ENCODE results near the gene RNASE3. TPM values are rescaled to one million over a fixed set of nuclear protein-coding genes. Genes with fewer than 3 reads are reported as not detected.
"Not testable (repeated sequence)": the region's sequence is repeated elsewhere in the genome, so short reads cannot be mapped to it uniquely, and the experiment has no call there.

Gene RNASE3
- total RNA-seq, 3 donors from 2014 or later (not counting 1 experiment from before 2014, with no cell fraction given), result 0.72 TPM; not detected in 2

DNA sequence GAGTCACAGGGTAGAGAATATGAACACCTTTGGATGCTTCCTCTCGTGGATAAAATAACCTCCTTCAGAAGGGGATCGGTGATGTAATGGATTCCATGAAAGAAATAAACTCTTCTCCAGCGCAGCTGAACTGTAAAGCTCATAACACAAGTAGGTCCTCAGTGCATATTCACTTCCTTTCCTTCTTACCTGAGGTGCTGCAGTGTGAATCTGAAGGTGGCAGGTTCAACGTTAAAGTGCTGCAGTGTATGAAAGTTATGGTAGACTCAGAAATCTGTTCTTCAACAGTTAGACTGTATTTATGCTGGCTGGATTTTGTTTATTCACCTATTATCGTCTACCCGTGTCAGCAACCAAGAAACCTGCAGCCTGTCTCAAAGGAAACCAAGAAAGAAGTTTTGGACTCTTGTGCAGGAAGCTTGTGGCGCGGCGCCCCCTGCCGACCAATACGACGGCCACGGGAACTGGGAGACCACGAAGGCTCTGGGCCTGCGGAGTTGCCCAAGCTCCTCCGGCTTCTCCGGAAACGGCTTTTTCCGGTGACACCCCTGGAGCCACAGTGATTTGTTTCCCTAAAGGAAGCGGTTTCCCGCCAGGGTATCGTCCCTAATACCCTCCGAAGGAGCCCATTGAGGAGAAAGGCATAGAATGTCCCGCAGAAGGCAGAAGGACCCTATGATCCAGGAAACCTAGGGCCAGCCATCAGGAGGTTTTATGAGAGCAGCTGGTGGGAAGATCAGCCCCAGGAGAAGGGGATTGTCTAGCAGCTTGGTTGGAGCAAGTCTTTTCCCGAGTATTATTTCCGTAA, 17.6 kb upstream of the RNASE3 start:
- Mint-ChIP-seq H3K4me1 (peaks cover 8 to 13% of the 10 kb centered on the region in 2 donors), H3K27ac (peak overlapping the region in 1 of 2 donors; percentile 18), H3K4me3 (no peak overlapping the region), H3K9me3 (no peaks in the 10 kb centered on the region), H3K36me3 (no peaks in the 10 kb centered on the region), H3K27me3 (ENCODE audit: low read depth in 2 of 2) (peaks cover 10 to 29% of the 10 kb centered on the region in 2 donors)
- peak; percentile 83 to 90 (median 87) for ATAC-seq
- no peak overlapping the region for H3K4me3 ChIP-seq (ENCODE audit: low read length)
- peak; percentile 69 to 82 for DNase-seq
- H3K4me1 ChIP-seq (ENCODE audit: control insufficient read depth, insufficient read depth, low read length), result peaks cover 7% of the 10 kb centered on the region
- intact Hi-C loops (cut with micrococcal nuclease), result loop anchor here (1.0 to 5.0 kb wide), 2 partner anchors 116 to 176 kb away; no protein-coding TSS in a partner anchor
- WGBS (ENCODE audit: insufficient coverage), result 13% methylated on average over 23 of the region's 26 CpGs
- H3K36me3 ChIP-seq (ENCODE audit: control insufficient read depth, insufficient read depth, low read length), result no peaks in the 10 kb centered on the region
- TF ChIP-seq, protein P1, sequence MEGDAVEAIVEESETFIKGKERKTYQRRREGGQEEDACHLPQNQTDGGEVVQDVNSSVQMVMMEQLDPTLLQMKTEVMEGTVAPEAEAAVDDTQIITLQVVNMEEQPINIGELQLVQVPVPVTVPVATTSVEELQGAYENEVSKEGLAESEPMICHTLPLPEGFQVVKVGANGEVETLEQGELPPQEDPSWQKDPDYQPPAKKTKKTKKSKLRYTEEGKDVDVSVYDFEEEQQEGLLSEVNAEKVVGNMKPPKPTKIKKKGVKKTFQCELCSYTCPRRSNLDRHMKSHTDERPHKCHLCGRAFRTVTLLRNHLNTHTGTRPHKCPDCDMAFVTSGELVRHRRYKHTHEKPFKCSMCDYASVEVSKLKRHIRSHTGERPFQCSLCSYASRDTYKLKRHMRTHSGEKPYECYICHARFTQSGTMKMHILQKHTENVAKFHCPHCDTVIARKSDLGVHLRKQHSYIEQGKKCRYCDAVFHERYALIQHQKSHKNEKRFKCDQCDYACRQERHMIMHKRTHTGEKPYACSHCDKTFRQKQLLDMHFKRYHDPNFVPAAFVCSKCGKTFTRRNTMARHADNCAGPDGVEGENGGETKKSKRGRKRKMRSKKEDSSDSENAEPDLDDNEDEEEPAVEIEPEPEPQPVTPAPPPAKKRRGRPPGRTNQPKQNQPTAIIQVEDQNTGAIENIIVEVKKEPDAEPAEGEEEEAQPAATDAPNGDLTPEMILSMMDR (IDR thresholded peaks at IDR 0.05), result peak; percentile 79
- no peaks in the 10 kb centered on the region for H3K27me3 ChIP-seq (ENCODE audit: control insufficient read depth, insufficient read depth, low read length)
- H3K27ac ChIP-seq (ENCODE audit: low read length), result no peak overlapping the region
- no peaks in the 10 kb centered on the region for H3K9me3 ChIP-seq (ENCODE audit: control insufficient read depth, insufficient read depth, low read length)

DNA sequence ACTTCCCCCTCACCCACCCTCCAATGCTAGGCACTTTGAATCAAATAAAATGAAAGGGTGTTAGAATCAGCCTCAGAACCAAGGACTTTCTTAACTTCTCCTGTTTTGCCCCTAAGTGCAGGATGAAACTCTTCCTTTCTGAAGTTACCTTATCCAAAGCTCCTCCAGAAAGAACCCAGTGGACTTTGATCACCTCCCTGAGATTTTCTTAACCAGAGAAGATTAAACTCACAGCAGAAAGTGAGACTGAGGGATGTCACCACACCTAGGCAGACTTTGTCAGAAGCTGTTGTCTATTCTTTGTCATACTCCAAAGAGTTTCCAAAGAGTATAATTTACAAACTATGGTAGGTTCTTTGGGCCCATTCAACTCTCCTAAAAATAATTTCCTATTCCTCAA, 14.2 kb upstream of the RNASE3 start:
- H3K4me3 Mint-ChIP-seq, result no peak overlapping the region
- H3K9me3 Mint-ChIP-seq, result no peaks in the 10 kb centered on the region
- H3K27me3 Mint-ChIP-seq (ENCODE audit: low read depth in 2 of 2), result peaks cover 0 to 12% of the 10 kb centered on the region in 2 donors
- H3K27ac ChIP-seq (ENCODE audit: low read length), result no peak overlapping the region
- H3K4me1 Mint-ChIP-seq, result peaks cover 8 to 32% of the 10 kb centered on the region in 2 donors
- ATAC-seq (no peak), DNase-seq (no peak)
- intact Hi-C loops (cut with micrococcal nuclease), result no loop called here
- H3K4me3 ChIP-seq (ENCODE audit: low read length), result no peak overlapping the region
- peaks cover 10% of the 10 kb centered on the region for H3K4me1 ChIP-seq (ENCODE audit: control insufficient read depth, insufficient read depth, low read length)
- no peaks in the 10 kb centered on the region for H3K27me3 ChIP-seq (ENCODE audit: control insufficient read depth, insufficient read depth, low read length)
- H3K36me3 Mint-ChIP-seq, result no peaks in the 10 kb centered on the region
- H3K36me3 ChIP-seq (ENCODE audit: control insufficient read depth, insufficient read depth, low read length), result no peaks in the 10 kb centered on the region
- TF ChIP-seq, protein P1 (IDR thresholded peaks at IDR 0.05), result no peak
- H3K27ac Mint-ChIP-seq, result no peak overlapping the region
- H3K9me3 ChIP-seq (ENCODE audit: control insufficient read depth, insufficient read depth, low read length), result no peaks in the 10 kb centered on the region

DNA sequence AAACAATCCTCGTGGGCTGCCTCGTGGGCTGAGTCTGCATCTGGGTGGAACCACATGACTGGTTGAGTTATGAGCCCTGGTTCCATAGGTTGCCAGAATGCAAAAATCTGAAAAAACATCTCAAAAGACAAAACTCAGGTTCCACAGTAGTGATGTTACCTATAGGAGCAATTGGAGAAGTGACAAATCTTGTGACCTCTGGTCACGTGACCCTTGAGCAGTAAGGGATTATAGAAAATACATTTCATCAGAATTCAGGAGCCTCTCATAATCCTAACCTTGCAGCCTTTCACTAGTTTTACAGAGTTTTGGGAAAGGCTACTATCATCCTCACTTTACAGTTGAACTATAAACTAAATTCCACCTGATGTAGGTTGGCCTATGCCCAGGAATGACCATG, 12.5 kb upstream of the RNASE3 start:
- TF ChIP-seq, protein P1 (IDR thresholded peaks at IDR 0.05), result no peak
- Mint-ChIP-seq H3K27me3 (ENCODE audit: low read depth in 2 of 2) (peaks cover 0 to 12% of the 10 kb centered on the region in 2 donors), H3K27ac (no peak overlapping the region), H3K36me3 (no peaks in the 10 kb centered on the region), H3K9me3 (no peaks in the 10 kb centered on the region), H3K4me3 (no peak overlapping the region), H3K4me1 (peaks cover 3 to 27% of the 10 kb centered on the region in 2 donors)
- peaks cover 7% of the 10 kb centered on the region for H3K4me1 ChIP-seq (ENCODE audit: control insufficient read depth, insufficient read depth, low read length)
- no peak for DNase-seq
- H3K36me3 ChIP-seq (ENCODE audit: control insufficient read depth, insufficient read depth, low read length), result no peaks in the 10 kb centered on the region
- H3K27ac ChIP-seq (ENCODE audit: low read length), result no peak overlapping the region
- no peak overlapping the region for H3K4me3 ChIP-seq (ENCODE audit: low read length)
- no peaks in the 10 kb centered on the region for H3K9me3 ChIP-seq (ENCODE audit: control insufficient read depth, insufficient read depth, low read length)
- 25% methylated on average over 2 of the region's 3 CpGs for WGBS (ENCODE audit: insufficient coverage)
- no peaks in the 10 kb centered on the region for H3K27me3 ChIP-seq (ENCODE audit: control insufficient read depth, insufficient read depth, low read length)
- intact Hi-C loops (cut with micrococcal nuclease), result no loop called here
- no peak for ATAC-seq

DNA sequence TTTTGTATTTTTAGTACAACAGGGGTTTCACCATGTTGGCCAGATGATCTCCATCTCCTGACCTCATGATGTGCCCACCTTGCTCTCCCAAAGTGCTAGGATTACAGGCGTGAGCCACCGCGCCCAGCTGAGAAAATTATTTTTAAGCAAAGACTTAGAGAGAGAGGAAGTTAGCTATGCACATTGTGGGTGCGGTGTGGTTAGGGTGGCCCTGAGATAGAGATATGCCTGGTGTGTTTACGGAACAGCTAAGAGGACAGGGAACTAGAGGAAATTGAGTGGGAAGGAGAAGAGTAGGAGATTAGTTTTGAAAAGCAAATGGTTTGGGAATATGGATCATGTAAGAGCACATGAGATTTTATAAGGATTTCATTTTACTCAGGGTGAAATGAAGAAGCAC, 10.0 kb upstream of the RNASE3 start:
- peaks cover 0 to 23% of the 10 kb centered on the region in 2 donors for H3K4me1 Mint-ChIP-seq
- H3K4me3 ChIP-seq (ENCODE audit: low read length); H3K9me3 ChIP-seq (ENCODE audit: control insufficient read depth, insufficient read depth, low read length); H3K9me3 Mint-ChIP-seq; H3K4me3 Mint-ChIP-seq; DNase-seq; H3K36me3 Mint-ChIP-seq; H3K36me3 ChIP-seq (ENCODE audit: control insufficient read depth, insufficient read depth, low read length); intact Hi-C loops (cut with micrococcal nuclease); H3K27ac Mint-ChIP-seq; H3K27me3 ChIP-seq (ENCODE audit: control insufficient read depth, insufficient read depth, low read length); H3K27ac ChIP-seq (ENCODE audit: low read length); H3K4me1 ChIP-seq (ENCODE audit: control insufficient read depth, insufficient read depth, low read length): not testable (repeated sequence)
- peaks cover 0 to 18% of the 10 kb centered on the region in 2 donors for H3K27me3 Mint-ChIP-seq (ENCODE audit: low read depth in 2 of 2)
- ATAC-seq, result peak in 1 of 3 donors; percentile 64
- 3% methylated on average over 4 of the region's 5 CpGs for WGBS (ENCODE audit: insufficient coverage)

DNA sequence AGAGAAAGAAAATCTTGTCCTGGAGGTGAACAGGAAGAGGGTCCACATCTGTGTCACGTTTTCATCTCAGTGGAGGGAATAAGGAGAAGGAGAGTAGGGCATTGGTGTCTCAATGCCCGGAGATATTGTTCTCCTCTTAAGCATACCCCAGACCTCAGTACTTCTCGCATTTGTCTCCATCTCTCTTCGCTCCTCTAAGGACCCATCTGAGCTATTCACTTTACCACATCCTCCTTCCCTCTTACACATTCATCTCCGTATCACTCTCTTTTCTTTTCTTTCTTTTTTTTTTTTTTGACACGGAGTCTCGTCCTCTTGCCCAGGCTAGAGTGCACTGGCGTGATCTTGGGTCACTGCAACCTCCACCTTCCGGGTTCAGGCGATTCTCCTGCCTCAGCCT, 8.4 kb upstream of the RNASE3 start:
- H3K27ac Mint-ChIP-seq; H3K9me3 ChIP-seq (ENCODE audit: control insufficient read depth, insufficient read depth, low read length); H3K4me1 ChIP-seq (ENCODE audit: control insufficient read depth, insufficient read depth, low read length); H3K36me3 ChIP-seq (ENCODE audit: control insufficient read depth, insufficient read depth, low read length); ATAC-seq; H3K9me3 Mint-ChIP-seq; DNase-seq; intact Hi-C loops (cut with micrococcal nuclease); H3K27ac ChIP-seq (ENCODE audit: low read length); H3K36me3 Mint-ChIP-seq; H3K4me3 Mint-ChIP-seq; H3K4me3 ChIP-seq (ENCODE audit: low read length); H3K27me3 ChIP-seq (ENCODE audit: control insufficient read depth, insufficient read depth, low read length): not testable (repeated sequence)
- no CpG with 5 or more reads among the region's 10 CpGs for WGBS (ENCODE audit: insufficient coverage)
- peaks cover 0 to 18% of the 10 kb centered on the region in 2 donors for H3K27me3 Mint-ChIP-seq (ENCODE audit: low read depth in 2 of 2)
- H3K4me1 Mint-ChIP-seq, result peaks cover 0 to 23% of the 10 kb centered on the region in 2 donors

DNA sequence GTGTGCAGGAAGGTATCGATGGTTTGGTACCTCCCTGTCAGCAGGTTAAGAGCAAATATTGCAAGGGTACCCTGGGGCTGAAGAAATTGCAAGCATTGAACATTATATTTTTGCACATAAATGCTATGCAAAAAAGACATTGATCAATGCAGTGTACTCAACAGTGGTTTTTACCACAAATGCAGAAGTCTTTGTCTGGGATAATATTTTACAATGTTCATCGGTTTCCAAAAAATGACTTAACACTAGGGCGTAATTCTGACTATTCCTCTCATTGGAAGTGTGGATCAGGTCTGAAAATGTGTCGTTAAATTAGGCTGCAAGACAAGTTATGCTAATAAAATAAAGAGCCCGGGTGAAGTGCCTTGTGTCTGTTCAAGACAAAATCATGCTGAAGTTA, 2.8 kb upstream of the RNASE3 start:
- H3K36me3 ChIP-seq (ENCODE audit: control insufficient read depth, insufficient read depth, low read length); H3K9me3 Mint-ChIP-seq; H3K27ac Mint-ChIP-seq: not testable (repeated sequence)

More for the DNA sequence above, 2.8 kb upstream of the RNASE3 start:
- H3K36me3 Mint-ChIP-seq; intact Hi-C loops (cut with micrococcal nuclease); DNase-seq; H3K27ac ChIP-seq (ENCODE audit: low read length); H3K27me3 ChIP-seq (ENCODE audit: control insufficient read depth, insufficient read depth, low read length); H3K4me1 Mint-ChIP-seq; H3K4me3 Mint-ChIP-seq; H3K4me3 ChIP-seq (ENCODE audit: low read length); H3K4me1 ChIP-seq (ENCODE audit: control insufficient read depth, insufficient read depth, low read length); ATAC-seq; H3K9me3 ChIP-seq (ENCODE audit: control insufficient read depth, insufficient read depth, low read length): not testable (repeated sequence)
- WGBS (ENCODE audit: insufficient coverage), result 83% methylated on average over 5 of the region's 5 CpGs
- peaks cover 23 to 30% of the 10 kb centered on the region in 2 donors for H3K27me3 Mint-ChIP-seq (ENCODE audit: low read depth in 2 of 2)
